ENCODE data around the gene FRMD5.

FRMD5 gene

DNA sequence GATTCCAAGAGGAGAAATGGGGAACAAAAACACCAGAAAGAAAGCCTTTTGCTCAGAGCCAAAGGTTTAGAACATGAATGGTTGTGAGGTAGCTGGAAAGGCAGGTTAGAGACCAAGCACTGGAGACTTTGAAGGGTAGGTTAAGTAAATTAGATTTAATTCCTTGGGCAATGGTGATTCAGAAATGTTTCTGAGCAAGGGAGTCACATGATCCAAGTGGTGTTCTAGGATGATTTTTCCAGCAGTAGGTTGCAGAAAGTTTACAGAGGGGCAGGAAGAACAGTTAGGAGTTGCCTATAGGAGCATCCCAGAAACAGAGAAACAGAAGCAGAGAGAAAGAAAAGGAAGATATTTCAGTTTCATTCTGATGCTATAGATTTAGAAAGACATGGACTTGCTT is 228.4 kb downstream of the FRMD5 start:
- DNase-seq, result no peak

DNA sequence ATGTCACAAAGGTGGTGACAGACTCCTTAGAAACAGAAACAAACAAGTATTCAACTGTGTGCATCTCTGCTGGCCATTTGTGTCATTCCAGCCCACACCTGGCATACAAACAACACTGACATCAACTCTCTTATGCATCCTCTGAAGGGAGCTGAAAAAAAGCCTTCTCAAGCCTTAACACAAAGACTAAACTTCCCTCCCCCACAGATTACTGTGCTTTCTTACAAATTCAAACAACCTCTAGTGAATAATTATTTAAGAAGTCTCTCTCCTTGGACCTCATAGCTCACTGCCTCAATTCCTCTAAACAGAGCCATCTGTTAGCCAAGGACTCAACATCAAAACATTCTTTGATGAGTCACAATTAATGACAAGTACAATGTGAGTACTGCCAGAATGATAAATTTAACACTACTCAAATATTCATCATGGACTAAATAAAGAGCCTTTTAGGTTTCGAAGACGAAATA is 236.2 kb downstream of the FRMD5 start:
- DNase-seq, result no peak

DNA sequence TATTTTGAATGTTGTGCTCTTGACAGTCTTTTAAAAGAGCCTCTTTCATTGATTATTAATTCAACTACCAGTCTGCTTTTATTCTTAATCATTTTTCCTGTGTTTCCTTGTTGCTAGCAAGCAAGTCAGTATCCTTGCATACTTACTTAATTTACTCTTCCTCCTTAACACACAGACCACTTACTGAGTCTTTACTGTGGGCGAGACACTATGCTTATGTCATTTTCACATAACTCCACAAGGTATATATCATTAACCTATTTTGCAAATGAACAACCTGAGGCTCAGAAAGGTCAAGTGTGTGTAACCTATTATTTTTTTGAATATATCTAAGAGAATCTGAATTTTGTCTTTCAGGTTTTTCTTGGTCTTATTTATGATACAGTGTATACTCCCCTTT is 237.3 kb downstream of the FRMD5 start:
- no peak for DNase-seq

DNA sequence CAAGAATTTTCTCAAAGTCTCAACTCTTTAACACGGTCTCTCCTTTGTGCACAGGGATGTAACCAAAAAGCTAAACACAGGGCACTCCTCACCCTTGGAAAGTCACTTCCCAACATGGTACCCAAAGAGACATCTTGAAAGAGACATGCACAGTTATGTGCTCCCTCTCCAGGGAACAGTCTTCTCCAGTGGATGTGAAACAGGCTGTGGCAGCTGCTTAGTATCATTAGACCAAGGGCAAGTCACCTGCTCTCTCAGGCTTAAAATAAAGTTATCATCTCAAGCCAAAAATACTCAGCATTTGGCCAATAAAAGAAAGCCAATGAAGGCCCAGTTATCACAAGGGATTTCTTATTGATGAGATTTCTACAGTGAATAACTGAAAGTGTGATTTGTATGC is 239.9 kb downstream of the FRMD5 start:
- DNase-seq, result no peak

- no peak for DNase-seq
These were observed 240.9 kb downstream of the FRMD5 start for GRCh38 chr15:43954181-43954621.

- DNase-seq, result no peak
These were observed 241.7 kb downstream of the FRMD5 start for GRCh38 chr15:43953402-43953801.

DNA sequence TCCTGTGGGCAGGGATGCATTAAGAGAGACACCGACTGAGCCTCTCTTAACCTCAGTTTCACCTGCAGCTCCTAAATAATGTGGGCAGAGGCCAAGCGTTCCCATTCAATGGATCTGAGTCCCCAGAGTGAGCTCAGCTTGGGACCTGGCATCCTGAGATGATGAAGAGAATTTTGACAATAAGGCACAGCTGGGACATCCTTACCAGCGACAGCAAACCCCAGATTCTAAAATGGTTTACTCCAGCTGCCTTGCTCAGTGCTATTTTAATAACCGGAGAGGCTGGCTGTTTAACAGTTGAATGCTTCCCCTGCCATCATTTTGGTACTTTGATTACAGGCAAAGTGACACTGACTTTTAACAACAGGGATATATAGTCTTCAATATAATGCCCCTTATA is 244.5 kb downstream of the FRMD5 start:
- no peak for DNase-seq

DNA sequence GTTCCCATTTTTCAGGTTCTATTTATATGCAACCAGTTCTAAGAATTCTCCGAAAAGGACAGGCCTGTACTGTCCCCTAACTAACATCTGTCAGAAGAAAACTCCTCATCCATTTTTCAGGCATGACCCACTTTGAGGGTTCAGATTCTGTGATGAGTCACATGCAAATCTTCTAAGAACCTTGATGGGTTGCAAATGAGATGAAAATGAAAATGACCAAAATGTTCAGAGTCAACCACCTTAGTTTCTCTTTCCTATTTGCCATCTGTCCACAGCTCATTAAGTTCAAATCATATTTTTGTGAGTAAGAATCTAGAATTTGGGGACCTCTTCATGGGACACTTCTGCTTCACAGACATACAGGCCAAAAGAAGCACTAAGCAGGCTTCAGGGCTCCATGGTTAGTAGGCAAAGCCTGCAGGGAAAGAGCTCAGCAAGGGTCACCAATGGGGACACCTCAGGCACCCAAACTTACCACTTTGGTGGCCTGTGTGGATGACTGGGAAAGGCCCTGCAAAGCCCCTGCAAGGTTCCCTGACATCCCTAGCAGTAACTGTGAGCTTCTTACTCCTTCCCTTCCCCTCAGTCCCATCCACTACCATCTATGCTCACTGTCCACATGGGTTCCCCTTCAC is 246.3 kb downstream of the FRMD5 start:
- no peak for DNase-seq

DNA sequence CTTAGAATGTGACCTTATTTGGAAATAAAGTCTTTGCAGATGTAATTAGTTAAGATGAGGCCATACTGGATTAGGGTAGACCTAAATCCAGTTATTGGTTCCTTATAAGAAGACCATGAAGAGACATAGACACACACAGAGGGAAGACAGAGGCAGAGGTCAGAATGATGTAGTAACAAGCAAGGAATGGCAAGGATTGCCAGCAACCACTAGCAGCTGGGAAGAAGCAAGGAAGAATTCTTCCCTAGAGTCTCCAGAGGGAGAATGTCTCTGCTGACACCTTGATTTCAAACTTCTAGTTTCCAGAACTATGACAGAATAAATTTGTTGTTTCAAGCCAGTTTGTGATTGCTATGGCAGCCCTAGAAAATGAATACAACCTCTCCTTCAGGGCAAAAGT is 251.6 kb downstream of the FRMD5 start:
- no peak for DNase-seq

DNA sequence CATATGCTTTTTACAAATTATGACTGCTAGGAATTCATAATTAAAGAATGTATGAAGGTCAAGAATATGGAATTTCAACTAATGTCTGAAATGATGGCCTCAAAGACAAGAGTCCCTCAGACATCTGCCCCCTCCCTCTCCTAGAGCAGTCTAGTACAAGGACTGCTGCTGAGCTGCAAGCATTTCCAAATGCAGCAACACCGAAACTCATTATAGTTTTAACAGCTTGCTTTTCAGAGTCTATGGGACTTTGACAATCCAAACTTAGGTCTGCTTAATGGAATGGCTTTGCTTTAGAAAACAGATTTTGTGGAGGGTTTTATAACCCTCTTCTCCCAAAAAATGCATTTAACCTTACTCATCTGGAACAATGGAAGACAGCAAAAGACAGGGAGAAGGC is 252.9 kb downstream of the FRMD5 start:
- DNase-seq, result no peak

- no peak for DNase-seq
These were observed 253.5 kb downstream of the FRMD5 start for GRCh38 chr15:43941555-43941954.

- DNase-seq, result no peak
These were observed 254.0 kb downstream of the FRMD5 start for GRCh38 chr15:43941071-43941470.

DNA sequence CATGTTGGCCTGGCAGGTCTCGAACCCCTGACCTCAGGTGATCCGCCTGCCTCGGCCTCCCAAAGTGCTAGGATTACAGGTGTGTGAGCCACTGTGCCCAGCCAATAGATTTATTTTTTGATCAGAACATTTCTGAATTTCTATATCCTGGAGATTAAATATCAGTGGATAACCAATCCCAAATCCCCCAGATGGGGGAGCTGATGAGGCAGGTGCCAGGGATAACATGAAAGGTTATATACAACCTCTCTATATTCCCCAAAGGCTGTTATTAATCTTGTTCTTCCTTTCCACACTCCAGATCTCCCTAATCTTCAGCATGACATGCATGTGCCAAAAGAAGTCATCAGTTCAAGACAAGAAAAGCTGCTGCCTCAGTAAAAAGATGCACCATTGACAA is 256.0 kb downstream of the FRMD5 start:
- no peak for DNase-seq

- DNase-seq, result no peak
These were observed 260.6 kb downstream of the FRMD5 start for GRCh38 chr15:43934480-43934879.

DNA sequence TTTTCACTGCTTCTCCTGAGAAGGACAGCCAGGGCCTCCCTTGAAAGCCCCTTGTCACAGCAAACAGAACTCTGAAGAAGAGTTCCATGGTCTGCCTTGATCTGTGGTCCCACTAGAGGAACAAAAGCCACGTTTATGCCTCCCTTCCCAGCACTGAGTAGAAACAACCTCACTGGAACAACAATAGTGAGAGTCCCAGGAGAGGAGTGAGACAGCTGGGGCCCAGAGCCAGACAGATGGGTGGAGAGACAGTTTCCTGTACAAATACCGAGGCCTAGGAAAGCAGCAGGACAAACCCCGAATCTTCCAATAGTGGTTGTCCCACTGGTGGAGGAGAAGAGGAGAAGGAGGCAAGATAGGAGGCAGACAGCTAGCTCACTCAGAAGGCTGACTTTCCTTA is 262.2 kb downstream of the FRMD5 start:
- no peak for DNase-seq

GRCh38 chr15:43931790-43932435 is 263.2 kb downstream of the FRMD5 start:
- DNase-seq, result no peak

DNA sequence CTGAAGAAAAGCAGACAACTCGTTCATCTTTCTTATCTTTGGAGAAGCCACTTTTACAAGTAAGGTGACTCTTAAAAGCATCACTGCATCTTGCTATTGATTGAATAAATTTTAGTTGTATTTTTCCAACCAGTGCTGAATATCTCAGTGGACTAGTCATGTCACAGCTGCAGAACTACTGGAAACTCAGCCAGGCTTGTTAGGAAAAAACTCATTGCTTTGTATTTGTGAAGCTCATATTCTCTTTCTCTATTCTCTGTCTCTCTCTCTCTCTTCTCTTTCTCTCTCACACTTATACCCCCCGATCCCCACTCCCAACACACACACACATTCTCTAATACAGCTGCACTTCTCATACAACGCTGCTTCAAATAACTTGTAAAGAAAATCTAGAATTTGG is 264.0 kb downstream of the FRMD5 start:
- DNase-seq, result no peak

GRCh38 chr15:43930556-43930955 is 264.5 kb downstream of the FRMD5 start:
- DNase-seq, result no peak

GRCh38 chr15:43930079-43930478 is 265.0 kb downstream of the FRMD5 start:
- DNase-seq, result no peak

DNA sequence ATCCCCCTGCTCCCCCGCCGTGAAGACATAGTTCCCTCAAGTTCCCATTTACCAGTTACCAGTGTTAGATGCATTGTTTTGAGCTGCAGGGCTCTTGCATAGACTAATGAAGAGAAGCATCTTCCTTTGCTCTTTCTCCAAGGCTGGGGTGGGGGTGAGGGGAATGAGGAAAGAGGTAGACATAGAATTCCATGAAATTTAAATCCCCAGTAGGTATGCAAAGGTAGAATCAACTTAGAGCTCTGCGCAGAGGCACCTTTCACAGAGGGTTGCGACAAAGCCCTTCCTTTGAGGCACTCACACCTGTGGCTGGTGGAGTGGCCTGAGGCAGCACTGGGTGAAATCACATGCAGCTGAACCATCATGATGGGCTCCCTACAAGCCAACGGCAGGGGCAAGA is 266.9 kb downstream of the FRMD5 start:
- no peak for DNase-seq

- DNase-seq, result no peak
These were observed 267.9 kb downstream of the FRMD5 start for GRCh38 chr15:43927203-43927602.

GRCh38 chr15:43923553-43923952 is 271.5 kb downstream of the FRMD5 start:
- no peak for DNase-seq

DNA sequence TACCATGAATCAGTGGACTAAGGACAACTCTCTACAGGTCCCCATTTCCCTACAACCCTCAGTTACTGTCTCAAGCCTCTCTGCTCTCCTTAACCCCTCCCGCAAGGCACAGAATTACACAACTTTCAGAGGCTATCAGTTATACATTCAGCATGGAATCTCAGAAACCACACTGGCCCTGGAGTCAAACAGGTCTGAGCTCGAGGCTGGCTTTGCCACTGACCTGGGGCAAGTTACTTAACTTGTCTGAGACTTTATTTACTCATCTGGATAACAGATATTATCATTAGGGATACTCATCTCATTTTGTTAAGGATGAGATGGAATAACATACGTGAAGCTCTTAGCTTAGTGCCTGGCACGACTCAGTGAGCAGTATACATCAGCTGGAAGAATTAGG is 273.1 kb downstream of the FRMD5 start:
- DNase-seq, result no peak

DNA sequence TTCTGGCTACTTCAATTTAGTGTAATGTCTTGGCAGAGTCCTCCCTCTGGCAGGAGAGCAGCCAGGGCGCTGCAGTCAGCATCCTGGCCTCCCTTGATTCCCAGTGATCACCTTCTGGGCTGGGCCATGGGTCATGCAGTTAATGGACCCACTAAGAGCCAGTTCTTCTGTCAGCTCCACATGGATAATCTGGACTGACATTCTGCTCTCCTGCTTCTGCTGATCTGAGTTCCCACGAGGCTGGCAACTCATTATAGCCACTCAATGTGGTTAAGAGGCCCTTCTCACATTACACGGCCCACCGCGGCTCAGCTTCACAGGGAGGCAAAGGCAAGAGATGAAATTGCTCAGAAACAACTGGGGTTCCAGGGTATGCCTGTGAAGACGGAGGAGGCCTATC is 274.3 kb downstream of the FRMD5 start:
- DNase-seq, result no peak

GRCh38 chr15:43920254-43920600 is 274.8 kb downstream of the FRMD5 start:
- DNase-seq, result no peak

Data from activated gamma-delta T cell (primary cell).